Measurements from ENCODE around the gene C1QTNF2. TPM values are rescaled to one million over a fixed set of nuclear protein-coding genes. Genes with fewer than 3 reads are reported as not detected.

Gene C1QTNF2
- total and polyA plus RNA-seq, 2 of the 8 experiments (the other 6 are each of a cell fraction or from before 2014, with no cell fraction given), result 1.0 to 2.0 TPM

DNA sequence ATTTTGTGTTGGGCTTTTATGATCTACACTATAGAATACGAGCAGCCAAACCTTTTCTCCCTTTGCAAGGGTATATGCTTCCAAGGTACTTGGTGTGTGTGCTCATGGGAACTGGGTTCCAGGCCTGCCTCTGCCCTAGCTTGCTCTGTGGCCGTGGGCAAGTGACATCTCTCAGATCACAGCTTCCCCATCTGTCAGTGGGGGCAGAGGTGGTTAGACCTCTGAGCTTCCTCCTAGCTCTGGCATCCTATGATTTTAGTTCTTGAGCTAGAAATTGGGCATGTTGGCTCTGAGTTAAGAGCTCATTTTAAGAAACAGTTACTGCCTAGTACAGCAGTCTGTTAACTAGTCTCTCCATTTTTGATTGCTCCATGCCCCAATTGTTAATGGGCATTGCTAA is 45.5 kb downstream of the C1QTNF2 start:
- Histone ChIP-seq H3K23ac (ENCODE audit: insufficient read length) (no peak overlapping the region), H4K20me1 (replicated peaks in 1 of 2; ENCODE audit: control insufficient read depth in 1 of 2, insufficient read depth in 2 of 2, low read length in 2 of 2) (no peaks in the 10 kb centered on the region), H3K18ac (ENCODE audit: extremely low read depth, low read length) (no peak overlapping the region), H2BK20ac (ENCODE audit: low read length) (no peak overlapping the region), H3K27ac (ENCODE audit: low read depth, low read length) (no peak overlapping the region), H3K79me2 (ENCODE audit: control insufficient read depth in 1 of 2, insufficient read depth in 2 of 2, low read length in 2 of 2) (no peaks in the 10 kb centered on the region), H3K9me3 (ENCODE audit: insufficient read depth in 2 of 2, low read depth in 1 of 2, low read length in 1 of 2) (no peaks in the 10 kb centered on the region), H3K36me3 (ENCODE audit: control insufficient read depth in 2 of 4, insufficient read depth in 4 of 4, low read length in 3 of 4) (no peaks in the 10 kb centered on the region), H3K27me3 (replicated peaks in 1 of 4; ENCODE audit: control insufficient read depth in 3 of 4, extremely low read depth in 1 of 4, insufficient read depth in 3 of 4, low read length in 3 of 4) (no peaks in the 10 kb centered on the region), H3K56ac (replicated peaks; ENCODE audit: insufficient read length, low read depth, low read length) (no peak overlapping the region), H2AFZ (ENCODE audit: low read length) (no peak overlapping the region), H3K23me2 (ENCODE audit: low read depth, low read length) (no peaks in the 10 kb centered on the region), H3K4me2 (ENCODE audit: insufficient read depth in 1 of 2, low read depth in 2 of 2, low read length in 2 of 2) (no peak overlapping the region), H3K4me1 (replicated peaks in 1 of 4; ENCODE audit: control insufficient read depth in 3 of 4, insufficient read depth in 4 of 4, low read length in 3 of 4) (peaks cover 0 to 3% (median 0%) of the 10 kb centered on the region in 4 experiments; a peak in 1 of 7 replicates), H2BK5ac (ENCODE audit: low read depth, low read length) (no peak overlapping the region), H3K14ac (ENCODE audit: insufficient read length) (no peak overlapping the region), H3K4me3 (ENCODE audit: extremely low read depth in 1 of 4, insufficient read depth in 2 of 4, low read depth in 3 of 4, low read length in 4 of 4) (no peak overlapping the region), H2BK15ac (ENCODE audit: low read length) (no peak overlapping the region), H4K5ac (ENCODE audit: insufficient read length, low read depth, low read length) (no peak overlapping the region), H2BK120ac (replicated peaks; ENCODE audit: low read depth, low read length) (no peak overlapping the region), H3K79me1 (ENCODE audit: low read depth, low read length) (no peaks in the 10 kb centered on the region), H2AK5ac (ENCODE audit: low read depth, low read length) (no peak overlapping the region), H3K9ac (replicated peaks in 1 of 4; ENCODE audit: extremely low read depth in 1 of 4, low read depth in 3 of 4, low read length in 3 of 4) (no peak overlapping the region), H2BK12ac (ENCODE audit: low read depth, low read length) (no peak overlapping the region), H4K8ac (ENCODE audit: extremely low read depth, insufficient read depth, low read length) (no peak overlapping the region), H3K4ac (replicated peaks; ENCODE audit: insufficient read length, low read depth, low read length) (no peak overlapping the region), H4K91ac (replicated peaks; ENCODE audit: insufficient read length, low read length) (no peak overlapping the region)
- ChIA-PET CTCF (ENCODE audit: partially characterized antibody) (interaction anchor here (0.8 to 1.0 kb wide), 2 partner anchors 46 to 254 kb away, joined by 3 read pairs; no protein-coding TSS in a partner anchor), POLR2A (ENCODE audit: partially characterized antibody) (interaction anchor here (0.6 to 1.5 kb wide), 3 partner anchors 8 to 316 kb away, joined by 3 read pairs; partner anchors contain the start of gene TTC1)
- no peak for TF ChIP-seq TEAD4 (IDR thresholded peaks at IDR 0.05; ENCODE audit: low read depth, low read length)
- WGBS, 2 experiments (ENCODE audit: extremely low coverage in 1 of 2, insufficient coverage in 1 of 2, insufficient read length in 1 of 2, insufficient replicate concordance in 2 of 2, low coverage in 1 of 2, low lambda C conversion rate in 2 of 2, missing lambda C conversion rate in 1 of 2), result 80% methylated on average over 2 of the region's 2 CpGs; no CpG with 5 or more reads in 1 of the 2 experiments
- no peak for DNase-seq (ENCODE audit: low read depth in 1 of 2, low spot score in 2 of 2)
- no peak for FAIRE-seq
